Natural killer cell (primary cell): Measurements from ENCODE around the gene APBB1. TPM values are rescaled to one million over a fixed set of nuclear protein-coding genes. Genes with fewer than 3 reads are reported as not detected.

ENCODE experiments used
- ATAC-seq, 3 donors: fragments of 150-1000 bp in 2 of 3; fragments of 200-7000 bp in 1 of 3; cut with Tn5 transposase; 1 replicate in 1 of 3; 2 replicates in 2 of 3; pipeline ENCODE4 v1.10.0; 2021; ENCODE audit warnings: mild to moderate bottlenecking in 2 of 3, moderate library complexity in 2 of 3
- DNase-seq, 2 donors: peaks; one replicate each; pipeline versions ENCODE4 v3.0.0 to v3.0.0-alpha.2; 2013 to 2021; ENCODE audit warnings: mixed read lengths in 1 of 2
- H3K27ac ChIP-seq: one replicate; pipeline ENCODE4 v1.5.1; 2013; ENCODE audit warnings: mild to moderate bottlenecking, low read length
- H3K27me3 ChIP-seq: one replicate; pipeline ENCODE4 v1.6.1; 2013; ENCODE audit warnings: low read length; ENCODE audit not compliant: control insufficient read depth, insufficient read depth
- H3K36me3 ChIP-seq: one replicate; pipeline ENCODE4 v1.6.1; 2013; ENCODE audit warnings: low read length; ENCODE audit not compliant: control insufficient read depth, insufficient read depth
- H3K4me1 ChIP-seq: one replicate; pipeline ENCODE4 v1.6.1; 2013; ENCODE audit warnings: low read length; ENCODE audit not compliant: control insufficient read depth, insufficient read depth
- H3K4me3 ChIP-seq: one replicate; pipeline ENCODE4 v1.5.1; 2013; ENCODE audit warnings: low read length
- H3K9me3 ChIP-seq: one replicate; pipeline ENCODE4 v1.6.1; 2013; ENCODE audit warnings: low read length; ENCODE audit not compliant: control insufficient read depth, insufficient read depth
- H3K27ac Mint-ChIP-seq, 2 donors: one replicate each; pipeline ENCODE4 v1.8.0; 2022; ENCODE audit warnings: mild to moderate bottlenecking in 2 of 2, mixed read lengths in 2 of 2, moderate library complexity in 1 of 2
- H3K27me3 Mint-ChIP-seq, 2 donors: one replicate each; pipeline ENCODE4 v1.8.0; 2022; ENCODE audit warnings: low read depth in 2 of 2, mixed read lengths in 2 of 2
- H3K36me3 Mint-ChIP-seq: one replicate; pipeline ENCODE4 v1.8.0; 2022; ENCODE audit warnings: mixed read lengths
- H3K4me1 Mint-ChIP-seq, 2 donors: one replicate each; pipeline ENCODE4 v1.8.0; 2022; ENCODE audit warnings: mixed read lengths in 2 of 2
- H3K4me3 Mint-ChIP-seq: one replicate; pipeline ENCODE4 v1.8.0; 2022; ENCODE audit warnings: mild to moderate bottlenecking, moderate library complexity, mixed read lengths
- H3K9me3 Mint-ChIP-seq, 2 donors: one replicate each; pipeline ENCODE4 v1.8.0; 2022; ENCODE audit warnings: mixed read lengths in 2 of 2
- WGBS: methylation state at CpG from one replicate; pipeline ENCODE4 v1.1.7; 2013; ENCODE audit warnings: missing lambda C conversion rate; ENCODE audit not compliant: insufficient coverage; 5-methylcytosine and 5-hydroxymethylcytosine counted together
- intact Hi-C: fragments of 100-400 bp; cut with micrococcal nuclease; formaldehyde crosslinking; loops from one replicate; pipeline ENCODE4 v1.14.2; 2022
- total RNA-seq, 4 donors: library from RNA; stranded (reverse); fragments of 120-200 nt in 1 of 4; gene quantifications; one replicate each; pipeline versions ENCODE4 v1.2.3 to v1.2.4, GENCODE V29; 2013 to 2022
- TF ChIP-seq, protein P1 (sequence below): fragments of 200-600 bp; IDR thresholded peaks from one replicate; pipeline ENCODE4 v1.8.0; 2022; ENCODE audit warnings: antibody characterized with exemption

The APBB1 gene
- total RNA-seq, 3 donors from 2014 or later (not counting 1 experiment from before 2014, with no cell fraction given), result 62.8 to 77.1 (median 67.5) TPM

DNA sequence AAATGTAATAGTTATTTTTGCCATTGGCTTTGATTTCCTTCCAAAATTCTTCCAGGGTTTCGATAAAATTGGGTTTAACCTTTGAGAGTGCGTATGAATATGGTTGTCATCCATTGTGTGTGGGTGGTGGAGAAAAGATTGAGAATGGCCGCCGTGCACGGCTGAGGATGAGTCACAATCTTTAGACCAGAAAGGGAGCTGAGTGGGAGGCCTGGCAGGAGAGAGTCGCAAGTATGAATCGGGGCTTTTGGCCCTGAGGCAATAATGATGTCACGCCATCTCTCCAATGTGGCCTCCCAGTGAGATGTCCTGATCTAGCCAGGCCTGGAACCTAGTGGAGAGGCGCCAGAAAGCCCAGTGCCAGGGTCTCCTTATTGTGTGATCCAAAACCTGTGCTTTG, 61.7 kb downstream of the APBB1 start:
- peaks cover 0 to 12% of the 10 kb centered on the region in 2 donors for H3K27me3 Mint-ChIP-seq
- Histone ChIP-seq H3K4me3 (no peak overlapping the region), H3K27ac (no peak overlapping the region), H3K4me1 (peaks cover 4% of the 10 kb centered on the region), H3K27me3 (no peaks in the 10 kb centered on the region), H3K36me3 (no peaks in the 10 kb centered on the region), H3K9me3 (no peaks in the 10 kb centered on the region)
- 76% methylated on average over 9 of the region's 9 CpGs for WGBS
- intact Hi-C loops, result no loop called here
- no peak overlapping the region for H3K27ac Mint-ChIP-seq
- TF ChIP-seq, protein P1, sequence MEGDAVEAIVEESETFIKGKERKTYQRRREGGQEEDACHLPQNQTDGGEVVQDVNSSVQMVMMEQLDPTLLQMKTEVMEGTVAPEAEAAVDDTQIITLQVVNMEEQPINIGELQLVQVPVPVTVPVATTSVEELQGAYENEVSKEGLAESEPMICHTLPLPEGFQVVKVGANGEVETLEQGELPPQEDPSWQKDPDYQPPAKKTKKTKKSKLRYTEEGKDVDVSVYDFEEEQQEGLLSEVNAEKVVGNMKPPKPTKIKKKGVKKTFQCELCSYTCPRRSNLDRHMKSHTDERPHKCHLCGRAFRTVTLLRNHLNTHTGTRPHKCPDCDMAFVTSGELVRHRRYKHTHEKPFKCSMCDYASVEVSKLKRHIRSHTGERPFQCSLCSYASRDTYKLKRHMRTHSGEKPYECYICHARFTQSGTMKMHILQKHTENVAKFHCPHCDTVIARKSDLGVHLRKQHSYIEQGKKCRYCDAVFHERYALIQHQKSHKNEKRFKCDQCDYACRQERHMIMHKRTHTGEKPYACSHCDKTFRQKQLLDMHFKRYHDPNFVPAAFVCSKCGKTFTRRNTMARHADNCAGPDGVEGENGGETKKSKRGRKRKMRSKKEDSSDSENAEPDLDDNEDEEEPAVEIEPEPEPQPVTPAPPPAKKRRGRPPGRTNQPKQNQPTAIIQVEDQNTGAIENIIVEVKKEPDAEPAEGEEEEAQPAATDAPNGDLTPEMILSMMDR, result no peak
- no peaks in the 10 kb centered on the region for H3K4me1 Mint-ChIP-seq
- no peak for DNase-seq
- H3K36me3 Mint-ChIP-seq, result no peaks in the 10 kb centered on the region
- H3K4me3 Mint-ChIP-seq, result no peak overlapping the region
- ATAC-seq, result no peak
- H3K9me3 Mint-ChIP-seq, result no peaks in the 10 kb centered on the region

DNA sequence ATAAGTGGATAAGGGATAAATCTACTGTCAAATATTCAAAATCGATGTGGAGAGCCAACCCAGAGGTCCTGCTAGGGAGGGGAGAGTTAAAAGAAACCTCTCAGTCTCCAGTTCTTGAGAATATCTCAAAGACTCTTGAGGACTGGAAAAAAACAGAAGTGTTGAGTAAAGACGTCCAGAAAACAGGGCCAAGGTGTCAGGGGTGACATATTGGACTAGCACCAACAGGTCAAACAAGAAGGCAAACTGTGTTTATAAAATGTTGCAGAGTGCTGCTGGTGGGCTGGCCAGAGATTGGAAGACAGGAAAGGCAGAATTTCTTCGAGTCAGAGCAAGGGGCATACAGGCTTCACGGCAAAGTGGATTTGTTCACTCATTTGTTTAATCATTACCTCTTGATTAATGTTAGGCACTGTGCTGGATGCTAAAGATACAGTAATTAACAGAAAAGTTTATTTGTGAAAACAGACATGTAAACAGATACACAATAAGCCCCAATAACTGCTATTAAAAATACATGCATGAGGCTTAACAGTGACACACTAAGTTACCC, 62.3 kb downstream of the APBB1 start:
- WGBS, result 76% methylated on average over 4 of the region's 4 CpGs
- DNase-seq (no peak), ATAC-seq (no peak)
- Mint-ChIP-seq H3K9me3 (no peaks in the 10 kb centered on the region), H3K27ac (no peak overlapping the region), H3K4me3 (no peak overlapping the region), H3K4me1 (no peaks in the 10 kb centered on the region), H3K27me3 (peaks cover 5 to 12% of the 10 kb centered on the region in 2 donors), H3K36me3 (no peaks in the 10 kb centered on the region)
- Histone ChIP-seq H3K4me1 (peaks cover 4% of the 10 kb centered on the region), H3K36me3 (no peaks in the 10 kb centered on the region), H3K4me3 (no peak overlapping the region), H3K27me3 (no peaks in the 10 kb centered on the region), H3K27ac (no peak overlapping the region), H3K9me3 (no peaks in the 10 kb centered on the region)
- intact Hi-C loops, result no loop called here
- TF ChIP-seq, protein P1, result no peak

DNA sequence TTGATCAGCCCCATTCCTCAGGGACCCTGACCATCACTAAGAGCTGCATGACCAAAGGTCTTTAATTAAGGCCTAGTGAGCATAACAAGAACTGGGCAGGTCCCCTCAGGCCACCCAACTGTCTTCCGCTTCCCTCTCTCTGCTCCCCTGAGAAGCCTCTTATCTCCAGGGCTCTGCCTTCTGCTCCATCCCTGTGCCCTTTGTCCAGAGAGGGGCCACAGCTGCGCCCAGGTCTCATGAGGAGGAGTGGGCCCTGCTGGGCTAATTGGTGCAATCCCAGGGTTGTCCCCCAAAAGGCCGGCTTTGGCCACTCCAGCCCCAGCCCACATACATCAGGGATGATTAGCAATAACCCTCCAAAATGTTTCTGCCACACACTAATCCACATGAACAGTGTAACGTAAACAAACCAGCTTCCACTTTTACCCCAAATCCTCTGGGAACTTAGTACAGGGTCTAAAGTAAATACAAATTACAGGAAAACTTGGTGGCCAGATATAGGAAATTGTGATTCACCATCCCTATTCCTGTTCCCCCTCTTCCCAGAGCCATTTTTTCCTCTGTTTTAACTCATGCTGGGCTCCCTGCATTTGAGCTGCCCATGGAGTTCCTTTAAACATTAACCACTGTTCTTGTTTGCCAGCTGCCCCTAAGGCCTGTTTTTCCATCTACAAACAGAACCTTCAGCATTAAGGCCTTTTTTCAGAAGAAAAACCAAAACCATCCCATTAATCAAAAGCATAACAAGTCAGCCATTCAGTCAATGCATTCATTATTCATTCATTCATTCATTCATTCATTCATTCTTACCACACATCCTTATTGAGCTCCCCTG, 64.0 kb downstream of the APBB1 start:
- TF ChIP-seq, protein P1, result no peak
- no peak overlapping the region for H3K4me3 Mint-ChIP-seq
- no peaks in the 10 kb centered on the region for H3K36me3 Mint-ChIP-seq
- H3K27me3 Mint-ChIP-seq, result peaks cover 6 to 12% of the 10 kb centered on the region in 2 donors
- no peak overlapping the region for H3K27ac Mint-ChIP-seq
- no peaks in the 10 kb centered on the region for H3K9me3 ChIP-seq
- ATAC-seq (no peak), DNase-seq (no peak)
- H3K9me3 Mint-ChIP-seq, result no peaks in the 10 kb centered on the region
- no peaks in the 10 kb centered on the region for H3K36me3 ChIP-seq
- no peak overlapping the region for H3K4me3 ChIP-seq
- no peaks in the 10 kb centered on the region for H3K4me1 Mint-ChIP-seq
- intact Hi-C loops, result loop anchor here (5.0 kb wide), 1 partner anchor 1233 kb away; no protein-coding TSS in a partner anchor
- WGBS, result 93% methylated on average over 3 of the region's 4 CpGs
- H3K27me3 ChIP-seq, result no peaks in the 10 kb centered on the region
- H3K27ac ChIP-seq, result no peak overlapping the region
- peaks cover 4% of the 10 kb centered on the region for H3K4me1 ChIP-seq
